HepG2 (cell line): ENCODE data around the gene ETV1. TPM values are rescaled to one million over a fixed set of nuclear protein-coding genes. Genes with fewer than 3 reads are reported as not detected.

Experiments used
- ATAC-seq: fragments of 200-7000 bp; cut with Tn5 transposase; 3 replicates; pipeline ENCODE4 v1.9.1; 2020; ENCODE audit warnings: mild to moderate bottlenecking, moderate library complexity
- BruUV-seq: library from RNA; stranded (reverse); fragments of 400-500 nt; replicated peaks from 2 replicates; lab custom pipeline; 2021; lab: Mats Ljungman, UMichigan
- CTCF ChIA-PET: fragments of 300-600 bp; formaldehyde crosslinking; extraction: SDS; loops from one replicate; lab custom pipeline; 2021; ENCODE audit warnings: low total read pairs, inconsistent platforms, low intra/inter-chr PET ratio; lab: Yijun Ruan, JAX
- POLR2A ChIA-PET: fragments of 350-600 bp; sonication (Branson Sonifier 250); formaldehyde crosslinking; loops from one replicate; lab custom pipeline; 2020; ENCODE audit warnings: antibody characterized with exemption, inconsistent platforms; lab: Yijun Ruan, JAX
- DNase-seq: peaks from one replicate; pipeline ENCODE4 v3.0.0-alpha.2; 2015; ENCODE audit warnings: low spot score
- FAIRE-seq: peaks from 3 replicates; lab custom pipeline; 2011; peaks lifted over from hg19 to GRCh38; lab: Jason Lieb, UNC
- H2AFZ ChIP-seq: one replicate; pipeline ENCODE4 v1.6.1; 2011; ENCODE audit warnings: low read length, inconsistent platforms
- H3K27ac ChIP-seq: fragments of 300-600 bp; 3 replicates; pipeline ENCODE4 v1.8.0; 2011; ENCODE audit warnings: mixed run types, mild to moderate bottlenecking, mixed read lengths, low read length, inconsistent platforms; ENCODE audit not compliant: insufficient read depth; ENCODE audit errors: extremely low read length
- H3K27me3 ChIP-seq, 2 experiments: fragments of 200-600 bp in 1 of 2; 2 replicates in 1 of 2; 3 replicates in 1 of 2; pipeline versions ENCODE4 v1.6.0 to v1.8.0; 2011; ENCODE audit warnings: low read length in 2 of 2, mild to moderate bottlenecking in 2 of 2, moderate library complexity in 2 of 2, inconsistent platforms in 1 of 2; ENCODE audit not compliant: insufficient read depth in 2 of 2, control insufficient read depth in 1 of 2
- H3K36me3 ChIP-seq, 2 experiments: fragments of 200-600 bp in 1 of 2; replicated peaks in 1 of 2; 2 replicates in 1 of 2; 3 replicates in 1 of 2; pipeline versions ENCODE4 v1.5.1 to v1.8.0; 2011; ENCODE audit warnings: low read length in 2 of 2, inconsistent platforms in 1 of 2; ENCODE audit not compliant: insufficient read depth in 2 of 2, control insufficient read depth in 1 of 2
- H3K4me1 ChIP-seq: 2 replicates; pipeline ENCODE4 v1.5.1; 2012; ENCODE audit warnings: low read length, inconsistent platforms; ENCODE audit not compliant: insufficient read depth
- H3K4me2 ChIP-seq: 2 replicates; pipeline ENCODE4 v1.6.0; 2011; ENCODE audit warnings: low read depth, low read length, inconsistent platforms
- H3K4me3 ChIP-seq, 3 experiments: fragments of 200-600 bp in 1 of 3; sonication (generic), shearing (Covaris generic) in 1 of 3; replicated peaks in 1 of 3; 2 replicates each; pipeline ENCODE4 v1.5.1; 2011 to 2016; ENCODE audit warnings: low read length in 3 of 3, inconsistent platforms in 2 of 3, low read depth in 2 of 3, mild to moderate bottlenecking in 2 of 3, control low read depth in 1 of 3, mixed read lengths in 1 of 3; ENCODE audit not compliant: insufficient read depth in 1 of 3
- H3K79me2 ChIP-seq: one replicate; pipeline ENCODE4 v1.6.1; 2011; ENCODE audit warnings: low read length, inconsistent platforms; ENCODE audit not compliant: insufficient read depth
- H3K9ac ChIP-seq: 2 replicates; pipeline ENCODE4 v1.6.0; 2011; ENCODE audit warnings: mild to moderate bottlenecking, low read depth, low read length, inconsistent platforms; ENCODE audit not compliant: insufficient read depth
- H3K9me3 ChIP-seq: 2 replicates; pipeline ENCODE4 v1.5.1; 2012; ENCODE audit warnings: mild to moderate bottlenecking, low read length
- H4K20me1 ChIP-seq: 2 replicates; pipeline ENCODE4 v1.6.0; 2011; ENCODE audit warnings: inconsistent platforms, mild to moderate bottlenecking, low read length, moderate library complexity; ENCODE audit not compliant: insufficient read depth
- BRD4 ChIP-seq: sonication (generic); formaldehyde crosslinking; IDR thresholded peaks from 2 replicates; pipeline ENCODE4 v1.4.0; 2020; ENCODE audit warnings: missing genetic modification reagents
- NFKB2 ChIP-seq: sonication (generic); formaldehyde crosslinking; IDR thresholded peaks from 2 replicates; pipeline ENCODE4 v1.4.0; 2020; ENCODE audit warnings: missing genetic modification reagents, borderline replicate concordance
- NR2F2 ChIP-seq: IDR thresholded peaks from 2 replicates; pipeline ENCODE4 v1.6.1; 2012; ENCODE audit warnings: low read depth, inconsistent platforms, borderline replicate concordance
- NR3C1 ChIP-seq: sonication (generic); formaldehyde crosslinking; IDR thresholded peaks from 2 replicates; pipeline ENCODE4 v1.4.0; 2020; ENCODE audit warnings: missing genetic modification reagents
- RARA ChIP-seq: IDR thresholded peaks from 2 replicates; pipeline ENCODE4 v1.6.1; 2016; ENCODE audit warnings: missing genetic modification reagents, missing compliant biosample characterization
- SMARCE1 ChIP-seq: fragments of 450-650 bp; IDR thresholded peaks from 2 replicates; pipeline ENCODE4 v1.6.1; 2017; ENCODE audit warnings: borderline replicate concordance
- ZBTB7B ChIP-seq: sonication (generic); formaldehyde crosslinking; IDR thresholded peaks from 2 replicates; pipeline ENCODE4 v1.4.0; 2020; ENCODE audit warnings: missing genetic modification reagents
- ZNF550 ChIP-seq: sonication (generic); formaldehyde crosslinking; IDR thresholded peaks from 2 replicates; pipeline ENCODE4 v1.4.0; 2020; ENCODE audit warnings: mild to moderate bottlenecking, missing genetic modification reagents, borderline replicate concordance
- ZNF616 ChIP-seq: sonication (generic); formaldehyde crosslinking; IDR thresholded peaks from 2 replicates; pipeline ENCODE4 v1.5.0; 2020; ENCODE audit warnings: low read depth, mild to moderate bottlenecking, missing genetic modification reagents
- ZNF644 ChIP-seq: IDR thresholded peaks from 2 replicates; pipeline ENCODE4 v1.6.1; 2016; ENCODE audit warnings: low read depth
- WGBS: methylation state at CpG from one replicate; pipeline ENCODE4 v1.1.6; 2017; ENCODE audit warnings: low lambda C conversion rate; 5-methylcytosine and 5-hydroxymethylcytosine counted together
- in situ Hi-C: cut with HindIII; loops from 2 replicates; pipeline ENCODE4 v1.10.0; 2017; ENCODE audit warnings: low pct_unique_long_range_greater_than_20kb; ENCODE audit not compliant: extremely low pct_ligation_motif_present
- intact Hi-C: fragments of 100-400 bp; cut with micrococcal nuclease; formaldehyde crosslinking; loops from one replicate; pipeline ENCODE4 v1.10.0; 2022; ENCODE audit not compliant: unreplicated experiment
- polyA plus RNA-seq, 8 experiments: library from polyadenylated mRNA; depleted of rRNA in 3 of 8; stranded (reverse) in 7 of 8; unstranded in 1 of 8; fragments of >200 nt; fragmentation: Illumina TruSeq in 4 of 8; extraction: Trizol in 4 of 8; gene quantifications; 2 replicates each; pipeline versions ENCODE4 v1.2.1 to v1.2.3, GENCODE V29; 2011 to 2016; ENCODE audit warnings: low read depth in 4 of 8, missing spikeins in 1 of 8, mixed read lengths in 1 of 8; ENCODE audit not compliant: insufficient read depth in 1 of 8
- total RNA-seq, 5 experiments: library from RNA; depleted of rRNA; stranded (reverse); fragments of >200 nt; fragmentation: Illumina TruSeq; extraction: Trizol; gene quantifications; 2 replicates each; pipeline ENCODE4 v1.2.3, GENCODE V29; 2016; ENCODE audit warnings: low read depth in 1 of 5
- TF ChIP-seq, protein P1 (sequence below): sonication (generic); formaldehyde crosslinking; IDR thresholded peaks from 2 replicates; pipeline ENCODE4 v1.5.0; 2020; ENCODE audit warnings: missing genetic modification reagents, mild to moderate bottlenecking, borderline replicate concordance
- TF ChIP-seq, protein P2 (sequence below), 2 experiments: sonication (generic) in 1 of 2; formaldehyde crosslinking in 1 of 2; IDR thresholded peaks; 2 replicates each; pipeline versions ENCODE4 v1.5.1 to v1.6.1; 2011 to 2020; ENCODE audit warnings: borderline replicate concordance in 1 of 2, low read depth in 1 of 2, low read length in 1 of 2, mild to moderate bottlenecking in 1 of 2, missing genetic modification reagents in 1 of 2, moderate library complexity in 1 of 2
- TF ChIP-seq, protein P3 (sequence below): sonication (generic); formaldehyde crosslinking; IDR thresholded peaks from 2 replicates; pipeline ENCODE4 v1.8.0; 2022; ENCODE audit warnings: mild to moderate bottlenecking, missing genetic modification reagents, moderate library complexity
- TF ChIP-seq, protein P4 (sequence below): sonication (generic); formaldehyde crosslinking; IDR thresholded peaks from 2 replicates; pipeline ENCODE4 v1.4.0; 2020; ENCODE audit warnings: missing genetic modification reagents
- TF ChIP-seq, protein P5 (sequence below), 2 experiments: sonication (generic) in 1 of 2; formaldehyde crosslinking in 1 of 2; IDR thresholded peaks; 2 replicates each; pipeline versions ENCODE4 v1.4.0 to v1.6.1; 2018 to 2020; ENCODE audit warnings: missing genetic modification reagents in 2 of 2, borderline replicate concordance in 1 of 2, low read depth in 1 of 2, mild to moderate bottlenecking in 1 of 2, missing biosample characterization in 1 of 2

The ETV1 gene
- total and polyA plus RNA-seq, 2 of the 13 experiments (the other 11 are each of a cell fraction or from before 2014, with no cell fraction given) = 0.04 to 0.24 TPM

DNA sequence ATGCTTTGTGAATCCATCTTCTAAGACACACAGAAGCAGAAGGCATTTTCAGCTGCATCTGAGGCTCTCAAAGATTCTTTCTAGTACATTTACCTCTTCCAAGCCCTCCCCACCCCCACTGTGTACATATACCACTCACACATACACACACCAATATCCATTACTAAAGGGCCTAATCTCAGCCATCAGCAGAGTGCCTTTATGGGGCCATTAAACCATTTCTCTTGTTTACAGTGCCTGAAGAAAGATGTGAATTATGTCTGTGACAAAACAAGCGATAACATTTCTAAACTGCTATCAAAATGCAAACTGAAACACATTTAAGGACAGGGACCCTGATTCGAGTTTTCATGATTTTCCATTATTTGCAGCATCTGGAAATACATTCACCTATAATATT is 40.0 kb downstream of the ETV1 start (continued):
- TF ChIP-seq, protein P1, sequence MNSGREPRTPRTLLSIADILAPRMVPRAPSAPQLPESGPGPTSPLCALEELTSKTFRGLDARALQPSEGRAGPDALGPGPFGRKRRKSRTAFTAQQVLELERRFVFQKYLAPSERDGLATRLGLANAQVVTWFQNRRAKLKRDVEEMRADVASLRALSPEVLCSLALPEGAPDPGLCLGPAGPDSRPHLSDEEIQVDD (CRISPR knock-in tag) = no peak
- no peak for TF ChIP-seq BRD4 (CRISPR knock-in tag)
- no peak for TF ChIP-seq ZNF550 (CRISPR knock-in tag)
- no peak for TF ChIP-seq ZNF616 (CRISPR knock-in tag)
- TF ChIP-seq, protein P2, sequence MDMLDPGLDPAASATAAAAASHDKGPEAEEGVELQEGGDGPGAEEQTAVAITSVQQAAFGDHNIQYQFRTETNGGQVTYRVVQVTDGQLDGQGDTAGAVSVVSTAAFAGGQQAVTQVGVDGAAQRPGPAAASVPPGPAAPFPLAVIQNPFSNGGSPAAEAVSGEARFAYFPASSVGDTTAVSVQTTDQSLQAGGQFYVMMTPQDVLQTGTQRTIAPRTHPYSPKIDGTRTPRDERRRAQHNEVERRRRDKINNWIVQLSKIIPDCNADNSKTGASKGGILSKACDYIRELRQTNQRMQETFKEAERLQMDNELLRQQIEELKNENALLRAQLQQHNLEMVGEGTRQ (IDR thresholded peaks at IDR 0.05; ENCODE audit: low read depth, low read length) = no peak
- TF ChIP-seq, protein P2 (CRISPR knock-in tag; IDR thresholded peaks at IDR 0.05; ENCODE audit: borderline replicate concordance) = no peak
- TF ChIP-seq, all 625 proteins: peak for 0

DNA sequence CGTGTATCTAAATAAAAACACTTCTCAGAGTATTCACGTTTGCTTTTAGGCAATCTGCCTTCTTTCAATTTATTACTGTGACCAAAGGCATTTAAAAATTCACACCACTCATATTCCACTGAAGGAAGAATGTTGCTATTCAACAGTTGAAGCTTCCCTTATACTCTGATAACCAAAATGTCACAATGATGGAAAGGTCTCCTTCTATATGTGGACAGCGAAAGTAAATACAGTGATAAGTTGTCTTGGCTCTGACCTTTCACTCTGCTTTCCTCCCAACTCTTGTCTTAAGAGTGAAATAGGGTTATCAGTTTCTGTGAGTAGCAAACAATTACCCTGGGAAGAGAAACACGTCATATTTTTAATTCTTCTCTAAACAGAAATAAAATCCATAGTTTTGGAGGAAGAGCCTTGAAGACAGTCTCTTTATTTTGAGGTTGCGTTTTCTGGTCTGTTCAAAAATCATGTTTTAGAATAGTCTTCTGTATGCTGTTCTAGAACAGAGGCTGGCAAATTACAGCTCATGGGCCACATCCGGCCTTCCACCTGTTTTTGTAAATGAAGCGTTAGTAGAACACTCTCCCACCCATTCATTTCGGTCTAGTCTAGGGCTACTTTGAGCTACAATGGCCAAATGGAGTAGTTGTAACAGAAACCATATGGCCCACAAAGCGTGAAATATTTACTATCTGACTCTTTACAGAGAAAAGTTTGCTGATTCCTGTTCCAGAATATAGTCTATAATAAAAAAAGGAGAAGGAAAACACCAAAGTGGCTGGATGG is 41.3 kb downstream of the ETV1 start:
- no TSS peak for BruUV-seq
- POLR2A ChIA-PET = no interaction called here
- no peak for DNase-seq
- H3K27ac ChIP-seq = no peak overlapping the region
- H3K4me1 ChIP-seq = no peaks in the 10 kb centered on the region
- H3K4me3 ChIP-seq = no peak overlapping the region
- no peak overlapping the region for H3K4me2 ChIP-seq
- peaks cover 90% of the 10 kb centered on the region for H3K9me3 ChIP-seq
- CTCF ChIA-PET = no interaction called here
- ATAC-seq = no peak
- no peaks in the 10 kb centered on the region for H4K20me1 ChIP-seq
- H3K27me3 ChIP-seq = no peaks in the 10 kb centered on the region
- no peak overlapping the region for H2AFZ ChIP-seq
- no peak overlapping the region for H3K9ac ChIP-seq
- intact Hi-C loops (no loop called here), in situ Hi-C loops (no loop called here)
- H3K79me2 ChIP-seq = no peaks in the 10 kb centered on the region
- no peak for FAIRE-seq
- WGBS = 43% methylated on average over 9 of the region's 9 CpGs
- H3K36me3 ChIP-seq = no peaks in the 10 kb centered on the region
- TF ChIP-seq ZBTB7B (CRISPR knock-in tag) (no peak), SMARCE1 (no peak), NFKB2 (no peak), NR3C1 (CRISPR knock-in tag) (no peak), NR2F2 (no peak), RARA (CRISPR knock-in tag) (no peak), ZNF644 (CRISPR knock-in tag) (no peak)
- TF ChIP-seq, protein P3, sequence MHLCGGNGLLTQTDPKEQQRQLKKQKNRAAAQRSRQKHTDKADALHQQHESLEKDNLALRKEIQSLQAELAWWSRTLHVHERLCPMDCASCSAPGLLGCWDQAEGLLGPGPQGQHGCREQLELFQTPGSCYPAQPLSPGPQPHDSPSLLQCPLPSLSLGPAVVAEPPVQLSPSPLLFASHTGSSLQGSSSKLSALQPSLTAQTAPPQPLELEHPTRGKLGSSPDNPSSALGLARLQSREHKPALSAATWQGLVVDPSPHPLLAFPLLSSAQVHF = no peak
- TF ChIP-seq, protein P4, sequence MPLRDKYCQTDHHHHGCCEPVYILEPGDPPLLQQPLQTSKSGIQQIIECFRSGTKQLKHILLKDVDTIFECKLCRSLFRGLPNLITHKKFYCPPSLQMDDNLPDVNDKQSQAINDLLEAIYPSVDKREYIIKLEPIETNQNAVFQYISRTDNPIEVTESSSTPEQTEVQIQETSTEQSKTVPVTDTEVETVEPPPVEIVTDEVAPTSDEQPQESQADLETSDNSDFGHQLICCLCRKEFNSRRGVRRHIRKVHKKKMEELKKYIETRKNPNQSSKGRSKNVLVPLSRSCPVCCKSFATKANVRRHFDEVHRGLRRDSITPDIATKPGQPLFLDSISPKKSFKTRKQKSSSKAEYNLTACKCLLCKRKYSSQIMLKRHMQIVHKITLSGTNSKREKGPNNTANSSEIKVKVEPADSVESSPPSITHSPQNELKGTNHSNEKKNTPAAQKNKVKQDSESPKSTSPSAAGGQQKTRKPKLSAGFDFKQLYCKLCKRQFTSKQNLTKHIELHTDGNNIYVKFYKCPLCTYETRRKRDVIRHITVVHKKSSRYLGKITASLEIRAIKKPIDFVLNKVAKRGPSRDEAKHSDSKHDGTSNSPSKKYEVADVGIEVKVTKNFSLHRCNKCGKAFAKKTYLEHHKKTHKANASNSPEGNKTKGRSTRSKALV (CRISPR knock-in tag) = no peak
- TF ChIP-seq, protein P5, sequence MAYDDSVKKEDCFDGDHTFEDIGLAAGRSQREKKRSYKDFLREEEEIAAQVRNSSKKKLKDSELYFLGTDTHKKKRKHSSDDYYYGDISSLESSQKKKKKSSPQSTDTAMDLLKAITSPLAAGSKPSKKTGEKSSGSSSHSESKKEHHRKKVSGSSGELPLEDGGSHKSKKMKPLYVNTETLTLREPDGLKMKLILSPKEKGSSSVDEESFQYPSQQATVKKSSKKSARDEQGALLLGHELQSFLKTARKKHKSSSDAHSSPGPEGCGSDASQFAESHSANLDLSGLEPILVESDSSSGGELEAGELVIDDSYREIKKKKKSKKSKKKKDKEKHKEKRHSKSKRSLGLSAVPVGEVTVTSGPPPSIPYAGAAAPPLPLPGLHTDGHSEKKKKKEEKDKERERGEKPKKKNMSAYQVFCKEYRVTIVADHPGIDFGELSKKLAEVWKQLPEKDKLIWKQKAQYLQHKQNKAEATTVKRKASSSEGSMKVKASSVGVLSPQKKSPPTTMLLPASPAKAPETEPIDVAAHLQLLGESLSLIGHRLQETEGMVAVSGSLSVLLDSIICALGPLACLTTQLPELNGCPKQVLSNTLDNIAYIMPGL (CRISPR knock-in tag; IDR thresholded peaks at IDR 0.05; ENCODE audit: borderline replicate concordance in 1 of 2, low read depth in 1 of 2) = no peak
